Measurements from ENCODE around the gene AGXT.

Gene AGXT

DNA sequence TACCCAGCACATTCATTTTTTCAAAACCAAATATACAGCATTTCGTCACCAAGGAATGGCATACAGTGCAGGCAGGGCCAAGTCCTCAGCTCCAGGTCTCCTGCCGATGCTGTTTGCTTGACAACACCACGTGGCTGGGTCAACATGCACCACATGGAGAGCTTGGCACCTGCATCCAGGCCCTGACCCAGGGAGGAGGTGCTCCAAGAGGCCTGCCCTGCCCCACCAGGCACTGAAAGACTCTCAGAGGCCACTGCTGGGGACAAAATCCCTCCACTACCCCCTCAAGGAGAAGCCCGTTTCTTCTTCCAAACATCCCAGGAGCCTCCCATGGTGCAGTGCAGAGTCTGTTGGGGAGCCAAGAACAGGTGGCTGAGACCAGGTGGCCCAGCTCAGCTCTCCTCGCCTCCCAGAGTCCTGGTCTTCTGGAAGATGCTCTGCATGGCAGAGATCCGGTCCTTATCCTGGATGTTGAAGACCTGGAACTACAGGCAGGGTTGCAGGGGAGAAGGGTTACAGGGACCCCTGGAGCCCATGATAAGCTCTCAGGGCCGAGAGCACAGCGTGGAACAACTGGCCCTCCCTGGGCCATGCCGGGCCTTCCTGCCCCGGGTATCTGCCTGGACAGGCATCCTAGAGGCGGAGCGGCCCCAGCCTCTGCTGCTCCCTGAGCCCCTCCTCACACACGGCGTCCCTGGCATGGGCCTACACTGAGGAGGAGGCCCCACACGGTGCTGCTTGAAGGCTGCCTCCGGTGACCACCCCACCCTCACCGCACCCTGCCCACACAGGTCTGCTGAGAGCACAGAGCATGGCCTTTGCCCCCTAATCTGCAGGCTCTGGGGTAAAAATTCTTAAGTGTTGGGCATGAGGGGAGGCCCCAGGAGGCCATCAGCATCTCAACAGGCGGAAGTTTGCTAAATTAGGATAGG is 18.3 kb downstream of the AGXT start:
- no peak for DNase-seq (ENCODE audit: low read depth in 2 of 2)

DNA sequence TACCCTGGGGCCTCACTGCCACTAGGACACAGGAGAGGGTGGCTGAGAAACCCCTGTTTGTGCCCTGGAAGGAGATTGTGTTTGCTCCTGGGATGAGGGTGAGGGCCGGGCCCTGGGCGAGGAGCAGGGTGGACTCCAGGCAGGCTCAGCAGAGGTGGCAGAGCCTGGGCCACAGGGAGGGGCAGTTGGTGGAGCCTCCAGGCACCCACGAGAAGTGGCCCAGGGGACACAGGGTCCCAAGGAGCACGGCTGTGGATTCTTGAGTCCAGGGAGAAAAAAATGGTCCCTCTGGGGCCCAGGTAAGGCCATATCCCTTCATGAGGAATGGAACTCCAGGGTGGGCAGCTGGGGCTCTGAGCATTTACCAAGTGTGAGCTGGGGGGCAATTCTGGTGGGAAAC is 19.0 kb downstream of the AGXT start:
- DNase-seq (ENCODE audit: low read depth in 2 of 2) = no peak

DNA sequence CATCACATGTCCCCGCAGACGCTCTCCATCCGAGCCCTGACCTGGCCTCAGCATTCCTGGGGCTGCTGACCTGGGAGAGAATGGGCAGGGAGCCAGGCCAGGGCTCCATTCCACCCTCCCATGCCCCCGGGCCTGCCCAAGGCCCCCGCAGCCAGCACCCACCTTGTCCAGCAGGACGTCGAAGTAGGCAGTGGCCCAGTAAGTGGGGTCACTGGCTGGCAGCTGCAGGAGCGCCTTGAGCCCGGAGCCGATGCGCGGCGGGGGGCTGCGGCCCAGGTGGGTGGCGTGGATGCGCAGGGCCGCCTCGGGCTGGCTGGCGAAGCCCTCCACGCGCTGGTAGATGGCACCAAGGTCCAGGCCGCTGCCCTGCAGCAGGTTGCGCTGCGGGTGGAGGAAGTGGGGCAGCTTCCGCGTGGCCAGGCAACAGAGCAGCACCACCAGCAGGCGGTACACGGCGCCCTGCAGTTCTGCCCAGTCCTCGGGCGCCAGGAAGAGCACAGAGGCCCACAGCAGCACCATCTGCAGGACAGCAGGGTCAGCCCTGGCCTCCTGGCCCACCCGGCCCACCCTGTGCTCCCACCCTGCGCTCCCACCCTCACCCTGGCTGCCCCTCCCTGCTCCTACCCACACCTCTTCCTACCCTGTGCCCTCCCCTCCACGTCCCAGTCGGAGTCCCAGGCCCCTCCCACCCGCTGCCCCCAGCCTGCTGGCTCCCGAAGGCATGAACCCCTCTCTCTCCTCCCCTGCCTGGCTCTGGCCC is 19.7 kb downstream of the AGXT start:
- DNase-seq (ENCODE audit: low read depth in 2 of 2) = no peak

GRCh38 chr2:240888890-240889573 is 20.4 kb downstream of the AGXT start:
- no peak for DNase-seq (ENCODE audit: low read depth in 2 of 2)

GRCh38 chr2:240889601-240890560 is 21.3 kb downstream of the AGXT start:
- no peak for DNase-seq (ENCODE audit: low read depth in 2 of 2)

- DNase-seq (ENCODE audit: low read depth in 2 of 2) = no peak
These were observed 22.1 kb downstream of the AGXT start for GRCh38 chr2:240890691-240891090.

GRCh38 chr2:240891492-240892340 is 23.1 kb downstream of the AGXT start:
- DNase-seq (ENCODE audit: low read depth in 2 of 2) = no peak

- DNase-seq (ENCODE audit: low read depth in 2 of 2) = no peak
These were observed 23.7 kb downstream of the AGXT start for GRCh38 chr2:240892356-240892755.

DNA sequence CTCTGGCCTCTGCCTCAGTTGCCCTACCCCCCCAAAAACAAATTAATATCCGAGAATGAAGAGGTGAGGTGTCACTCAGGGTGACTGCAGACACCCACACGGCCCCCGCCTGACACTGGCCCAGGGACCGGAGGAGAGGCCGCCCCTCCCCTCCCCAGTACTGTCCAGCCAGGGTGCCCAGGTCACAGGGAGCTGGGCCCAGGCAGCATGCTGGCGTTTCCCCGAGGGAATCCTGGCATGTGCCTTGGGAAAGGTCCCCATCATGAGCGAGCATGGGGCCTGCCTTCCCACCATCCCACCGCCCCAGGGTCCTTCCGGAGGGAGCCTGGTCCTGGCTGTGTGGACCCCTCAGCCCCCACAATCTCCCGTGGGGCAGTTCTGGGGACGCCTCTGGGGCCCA is 24.3 kb downstream of the AGXT start:
- DNase-seq (ENCODE audit: low read depth in 2 of 2) = no peak

GRCh38 chr2:240893363-240893844 is 24.8 kb downstream of the AGXT start:
- peak in 1 of 2 donors; percentile 75 for DNase-seq (ENCODE audit: low read depth in 2 of 2)

DNA sequence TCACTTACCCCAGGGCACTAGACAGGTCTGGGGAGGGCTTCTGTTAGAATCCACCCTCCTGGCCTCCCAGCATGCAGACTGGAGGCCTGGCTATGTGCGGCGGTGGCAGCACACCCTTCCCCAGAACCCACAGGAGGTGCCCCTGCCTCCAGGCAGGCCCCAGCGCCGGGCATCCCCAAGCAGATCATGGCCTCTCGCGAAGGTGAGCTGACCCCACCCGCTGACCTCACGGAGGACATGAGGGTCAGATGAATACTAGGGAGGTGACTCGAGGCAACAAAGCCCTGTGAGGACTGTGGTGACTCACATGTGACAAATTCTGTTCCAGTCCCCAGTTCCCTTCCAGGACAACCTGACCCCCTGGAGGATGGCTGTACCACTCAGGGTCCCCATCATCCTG is 25.4 kb downstream of the AGXT start:
- no peak for DNase-seq (ENCODE audit: low read depth in 2 of 2)

- DNase-seq (ENCODE audit: low read depth in 2 of 2) = no peak
These were observed 26.4 kb downstream of the AGXT start for GRCh38 chr2:240894836-240895558.

DNA sequence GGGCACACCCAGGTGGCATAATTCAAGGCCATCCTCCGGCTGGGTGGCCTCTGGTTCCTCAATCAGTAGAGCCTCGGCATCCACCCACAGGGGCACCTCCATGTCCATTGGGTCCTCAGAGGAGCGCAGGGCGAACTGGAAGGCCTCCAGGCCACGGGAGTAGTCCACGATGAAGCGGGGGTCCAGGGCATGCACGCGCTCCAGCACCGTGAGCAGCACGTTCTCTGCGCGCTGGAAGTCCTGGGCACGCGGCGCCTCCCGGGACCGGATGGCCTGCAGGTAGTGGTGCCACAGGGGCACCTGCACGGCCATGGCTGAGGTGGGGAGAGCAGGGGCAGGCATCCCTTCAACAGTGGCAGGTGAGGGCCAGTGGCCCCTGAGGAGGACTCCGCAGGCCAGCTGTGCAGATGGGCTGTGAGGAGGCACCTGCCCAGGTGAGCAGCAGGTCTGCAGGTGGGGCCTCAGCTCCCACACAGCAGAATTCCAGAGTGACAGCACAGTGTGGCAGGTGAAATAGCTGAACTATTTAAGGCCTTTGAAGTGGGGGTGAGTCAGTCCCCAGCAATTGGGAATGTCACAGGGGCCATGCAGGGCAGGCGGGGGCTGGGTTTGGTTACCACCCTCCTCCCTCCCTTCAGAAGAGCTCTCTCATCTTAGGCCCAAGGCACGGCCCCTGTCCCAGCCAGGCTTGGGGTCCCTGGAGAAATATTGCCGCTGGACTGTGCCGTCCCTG is 27.2 kb downstream of the AGXT start, which contains the start of gene MAB21L4:
MAB21L4 (minus strand) TSS at position 501 of the 733 bp plus-strand sequence; CDS start at position 342, 159 bp downstream.
- no peak for DNase-seq (ENCODE audit: low read depth in 2 of 2)

DNA sequence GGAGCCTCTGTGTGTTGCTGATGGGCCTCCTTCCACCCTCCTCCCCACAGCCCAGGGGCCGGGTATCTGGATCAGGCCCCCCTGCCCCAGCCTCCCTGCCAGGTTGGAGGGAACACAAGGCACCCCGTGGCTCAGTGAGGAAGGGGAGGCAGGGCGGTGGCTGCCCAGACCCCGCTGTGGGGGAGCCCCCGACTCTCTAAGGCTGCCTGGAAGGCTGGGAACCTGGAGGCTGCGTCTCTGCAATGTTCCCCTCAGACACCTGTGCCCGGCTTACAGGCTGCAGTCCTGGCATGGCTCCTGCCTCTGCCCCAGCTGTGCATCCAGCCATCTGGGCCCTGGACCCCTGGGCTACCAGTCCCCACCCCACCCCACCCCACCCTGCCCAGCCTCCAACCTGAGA is 27.8 kb downstream of the AGXT start:
- no peak for DNase-seq (ENCODE audit: low read depth in 2 of 2)

- no peak for DNase-seq (ENCODE audit: low read depth in 2 of 2)
These were observed 28.5 kb downstream of the AGXT start for GRCh38 chr2:240896871-240897692.

DNA sequence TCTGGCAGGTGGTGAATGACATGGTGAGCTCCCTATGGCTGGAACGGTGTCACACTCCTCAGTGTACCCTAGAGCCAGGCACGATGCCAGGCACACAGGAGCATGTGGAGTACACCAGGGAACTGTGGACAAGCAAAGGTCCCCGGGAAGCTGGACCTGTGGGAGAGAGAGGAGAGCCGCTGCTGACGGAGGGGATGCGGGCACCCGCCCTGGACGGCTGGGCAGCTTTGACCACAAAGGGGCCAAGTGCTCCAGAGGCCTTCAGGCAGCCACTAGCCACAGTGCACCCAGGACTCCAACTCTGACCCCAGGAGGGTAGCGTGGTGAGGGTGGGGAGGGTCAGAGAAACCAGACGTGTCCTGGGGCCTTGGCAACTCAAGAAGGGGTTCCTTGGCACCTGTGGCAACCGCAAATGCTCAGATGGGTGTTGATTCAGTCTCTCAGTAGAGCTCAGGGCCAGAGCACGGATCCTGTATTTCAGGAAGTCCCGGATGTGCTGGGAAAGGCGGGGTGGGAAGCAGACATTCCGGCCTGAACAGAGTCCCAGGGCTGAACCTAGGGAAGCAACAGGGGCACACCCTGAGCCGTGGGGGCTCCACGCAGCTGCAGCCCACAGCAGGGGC is 29.6 kb downstream of the AGXT start:
- DNase-seq (ENCODE audit: low read depth in 2 of 2) = no peak
